ENCODE data around the gene DNAJC7.

- TF ChIP-seq CTCF (IDR thresholded peaks at IDR 0.05; ENCODE audit: low read length) = no peak
- no peak for TF ChIP-seq EZH2 (optimal IDR thresholded peaks at IDR 0.05; ENCODE audit: low read depth, low read length)
Observed at GRCh38 chr17:42038221-42038973, 21.2 kb upstream of the DNAJC7 start.
